ENCODE data around the gene ZNF654.

DNA sequence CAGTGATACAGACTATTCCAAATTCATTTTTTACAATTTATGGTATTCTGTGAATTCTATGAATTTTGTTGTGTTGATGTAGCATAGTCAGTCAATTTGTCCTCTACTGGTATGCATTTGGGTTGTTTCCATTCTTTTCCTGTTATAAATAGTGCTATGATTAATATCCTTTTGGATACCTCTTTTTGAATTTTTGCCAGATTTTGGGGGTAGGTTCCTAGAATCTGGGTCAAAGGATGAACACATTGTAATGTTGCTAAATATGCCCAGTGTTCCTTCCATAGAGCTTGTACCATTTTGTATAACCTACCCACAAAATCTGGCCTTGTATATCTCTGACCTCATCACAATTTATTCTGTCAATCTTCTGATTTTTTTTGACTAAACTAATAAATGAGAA, 46.3 kb downstream of the ZNF654 start:
- TF ChIP-seq, protein P1, sequence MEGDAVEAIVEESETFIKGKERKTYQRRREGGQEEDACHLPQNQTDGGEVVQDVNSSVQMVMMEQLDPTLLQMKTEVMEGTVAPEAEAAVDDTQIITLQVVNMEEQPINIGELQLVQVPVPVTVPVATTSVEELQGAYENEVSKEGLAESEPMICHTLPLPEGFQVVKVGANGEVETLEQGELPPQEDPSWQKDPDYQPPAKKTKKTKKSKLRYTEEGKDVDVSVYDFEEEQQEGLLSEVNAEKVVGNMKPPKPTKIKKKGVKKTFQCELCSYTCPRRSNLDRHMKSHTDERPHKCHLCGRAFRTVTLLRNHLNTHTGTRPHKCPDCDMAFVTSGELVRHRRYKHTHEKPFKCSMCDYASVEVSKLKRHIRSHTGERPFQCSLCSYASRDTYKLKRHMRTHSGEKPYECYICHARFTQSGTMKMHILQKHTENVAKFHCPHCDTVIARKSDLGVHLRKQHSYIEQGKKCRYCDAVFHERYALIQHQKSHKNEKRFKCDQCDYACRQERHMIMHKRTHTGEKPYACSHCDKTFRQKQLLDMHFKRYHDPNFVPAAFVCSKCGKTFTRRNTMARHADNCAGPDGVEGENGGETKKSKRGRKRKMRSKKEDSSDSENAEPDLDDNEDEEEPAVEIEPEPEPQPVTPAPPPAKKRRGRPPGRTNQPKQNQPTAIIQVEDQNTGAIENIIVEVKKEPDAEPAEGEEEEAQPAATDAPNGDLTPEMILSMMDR (IDR thresholded peaks at IDR 0.05; ENCODE audit: insufficient read depth, low read length): no peak
- TF ChIP-seq POLR2AphosphoS5 (IDR thresholded peaks at IDR 0.05; ENCODE audit: low read depth) (no peak), GABPA (IDR thresholded peaks at IDR 0.05; ENCODE audit: low read depth) (no peak), SPI1 (IDR thresholded peaks at IDR 0.05; ENCODE audit: borderline replicate concordance, low read depth) (no peak)
- TF ChIP-seq, protein P2, sequence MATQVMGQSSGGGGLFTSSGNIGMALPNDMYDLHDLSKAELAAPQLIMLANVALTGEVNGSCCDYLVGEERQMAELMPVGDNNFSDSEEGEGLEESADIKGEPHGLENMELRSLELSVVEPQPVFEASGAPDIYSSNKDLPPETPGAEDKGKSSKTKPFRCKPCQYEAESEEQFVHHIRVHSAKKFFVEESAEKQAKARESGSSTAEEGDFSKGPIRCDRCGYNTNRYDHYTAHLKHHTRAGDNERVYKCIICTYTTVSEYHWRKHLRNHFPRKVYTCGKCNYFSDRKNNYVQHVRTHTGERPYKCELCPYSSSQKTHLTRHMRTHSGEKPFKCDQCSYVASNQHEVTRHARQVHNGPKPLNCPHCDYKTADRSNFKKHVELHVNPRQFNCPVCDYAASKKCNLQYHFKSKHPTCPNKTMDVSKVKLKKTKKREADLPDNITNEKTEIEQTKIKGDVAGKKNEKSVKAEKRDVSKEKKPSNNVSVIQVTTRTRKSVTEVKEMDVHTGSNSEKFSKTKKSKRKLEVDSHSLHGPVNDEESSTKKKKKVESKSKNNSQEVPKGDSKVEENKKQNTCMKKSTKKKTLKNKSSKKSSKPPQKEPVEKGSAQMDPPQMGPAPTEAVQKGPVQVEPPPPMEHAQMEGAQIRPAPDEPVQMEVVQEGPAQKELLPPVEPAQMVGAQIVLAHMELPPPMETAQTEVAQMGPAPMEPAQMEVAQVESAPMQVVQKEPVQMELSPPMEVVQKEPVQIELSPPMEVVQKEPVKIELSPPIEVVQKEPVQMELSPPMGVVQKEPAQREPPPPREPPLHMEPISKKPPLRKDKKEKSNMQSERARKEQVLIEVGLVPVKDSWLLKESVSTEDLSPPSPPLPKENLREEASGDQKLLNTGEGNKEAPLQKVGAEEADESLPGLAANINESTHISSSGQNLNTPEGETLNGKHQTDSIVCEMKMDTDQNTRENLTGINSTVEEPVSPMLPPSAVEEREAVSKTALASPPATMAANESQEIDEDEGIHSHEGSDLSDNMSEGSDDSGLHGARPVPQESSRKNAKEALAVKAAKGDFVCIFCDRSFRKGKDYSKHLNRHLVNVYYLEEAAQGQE (IDR thresholded peaks at IDR 0.05; ENCODE audit: insufficient replicate concordance, low read depth): no peak
